Neural cell (in vitro differentiated cells): ENCODE results near the gene CEP72. TPM values are rescaled to one million over a fixed set of nuclear protein-coding genes. Genes with fewer than 3 reads are reported as not detected.

Experiments
- H2AFZ ChIP-seq: fragments of 200-600, 300-800 bp; sonication (generic), shearing (Covaris generic); 2 replicates; pipeline ENCODE4 v1.6.0; 2014; ENCODE audit warnings: low read depth, mild to moderate bottlenecking, antibody characterized with exemption, low read length, moderate library complexity
- H3F3A ChIP-seq: fragments of 200-600 bp; shearing (Covaris generic); 2 replicates; pipeline ENCODE4 v1.6.1; 2016; ENCODE audit warnings: mild to moderate bottlenecking, moderate library complexity, mixed read lengths, antibody characterized with exemption, low read length; ENCODE audit not compliant: insufficient read depth, poor library complexity, severe bottlenecking
- H3K27ac ChIP-seq: fragments of 200-600, 300-800 bp; sonication (generic), shearing (Covaris generic); 2 replicates; pipeline ENCODE4 v1.5.1; 2014; ENCODE audit warnings: mild to moderate bottlenecking, low read length, moderate library complexity
- H3K27me3 ChIP-seq: fragments of 300-800, 200-600 bp; sonication (generic), shearing (Covaris generic); 2 replicates; pipeline ENCODE4 v1.6.0; 2014; ENCODE audit warnings: mild to moderate bottlenecking, low read depth, low read length, moderate library complexity; ENCODE audit not compliant: insufficient read depth
- H3K36me3 ChIP-seq: fragments of 300-800, 200-600 bp; sonication (generic), shearing (Covaris generic); 2 replicates; pipeline ENCODE4 v1.5.1; 2014; ENCODE audit warnings: mild to moderate bottlenecking, antibody characterized with exemption, low read length, moderate library complexity; ENCODE audit not compliant: insufficient read depth
- H3K4me2 ChIP-seq: fragments of 300-800, 200-600 bp; sonication (generic), shearing (Covaris generic); 2 replicates; pipeline ENCODE4 v1.6.0; 2014; ENCODE audit warnings: mild to moderate bottlenecking, low read length
- H3K4me3 ChIP-seq: fragments of 300-800, 200-600 bp; sonication (generic), shearing (Covaris generic); 2 replicates; pipeline ENCODE4 v1.5.1; 2014; ENCODE audit warnings: mild to moderate bottlenecking, low read length, moderate library complexity
- H3K79me2 ChIP-seq: fragments of 200-600 bp; shearing (Covaris generic); replicated peaks from 2 replicates; pipeline ENCODE4 v1.6.0; 2014; ENCODE audit warnings: mild to moderate bottlenecking, low read length, moderate library complexity; ENCODE audit not compliant: insufficient read depth
- H3K9ac ChIP-seq: fragments of 300-800, 200-600 bp; sonication (generic), shearing (Covaris generic); 2 replicates; pipeline ENCODE4 v1.6.1; 2016; ENCODE audit warnings: mild to moderate bottlenecking, low read length, mixed read lengths
- H3K9me2 ChIP-seq: fragments of 200-600 bp; shearing (Covaris generic); 2 replicates; pipeline ENCODE4 v1.6.1; 2016; ENCODE audit warnings: mild to moderate bottlenecking, low read length, mixed read lengths; ENCODE audit not compliant: insufficient read depth
- H3K9me3 ChIP-seq: fragments of 200-600, 300-800 bp; sonication (generic), shearing (Covaris generic); 2 replicates; pipeline ENCODE4 v1.6.1; 2016; ENCODE audit warnings: mild to moderate bottlenecking, mixed run types, low read length, moderate library complexity, mixed read lengths
- H4K20me1 ChIP-seq: fragments of 200-600 bp; shearing (Covaris generic); 2 replicates; pipeline ENCODE4 v1.6.1; 2016; ENCODE audit warnings: mild to moderate bottlenecking, mixed run types; ENCODE audit not compliant: insufficient read depth
- EP300 ChIP-seq: fragments of 450-650 bp; conservative IDR thresholded peaks from 2 replicates; pipeline ENCODE4 v1.6.1; 2014; ENCODE audit warnings: antibody characterized with exemption, mild to moderate bottlenecking, moderate library complexity; ENCODE audit not compliant: poor library complexity, severe bottlenecking
- EZH2 ChIP-seq: fragments of 200-600, 300-800 bp; shearing (Covaris generic), sonication (generic); IDR thresholded peaks from 2 replicates; pipeline ENCODE4 v1.6.1; 2014; ENCODE audit warnings: antibody characterized with exemption, low read length, borderline replicate concordance, mild to moderate bottlenecking; ENCODE audit not compliant: insufficient read depth, poor library complexity, severe bottlenecking
- MXI1 ChIP-seq: fragments of 450-650 bp; conservative IDR thresholded peaks from 2 replicates; pipeline ENCODE4 v1.6.1; 2014; ENCODE audit warnings: antibody characterized with exemption, mild to moderate bottlenecking; ENCODE audit not compliant: poor library complexity, severe bottlenecking
- POLR2AphosphoS5 ChIP-seq: IDR thresholded peaks from 2 replicates; pipeline ENCODE4 v1.6.1; 2012
- RAD21 ChIP-seq: fragments of 450-650 bp; conservative IDR thresholded peaks from 2 replicates; pipeline ENCODE4 v1.6.1; 2014; ENCODE audit warnings: antibody characterized with exemption, mild to moderate bottlenecking, moderate library complexity
- SMC3 ChIP-seq: fragments of 450-650 bp; conservative IDR thresholded peaks from 2 replicates; pipeline ENCODE4 v1.6.1; 2014; ENCODE audit warnings: antibody characterized with exemption, mild to moderate bottlenecking, moderate library complexity; ENCODE audit not compliant: poor library complexity
- TAF1 ChIP-seq: IDR thresholded peaks from 2 replicates; pipeline ENCODE4 v1.6.1; 2012; ENCODE audit warnings: low read depth
- polyA plus RNA-seq: library from polyadenylated mRNA; depleted of rRNA; stranded (reverse); fragments of >200 nt; gene quantifications from 2 replicates; pipeline ENCODE4 v1.2.3, GENCODE V29; 2014
- TF ChIP-seq, protein P1 (sequence below): IDR thresholded peaks from 2 replicates; pipeline ENCODE4 v1.6.1; 2012; ENCODE audit warnings: borderline replicate concordance
- TF ChIP-seq, protein P2 (sequence below): fragments of 450-650 bp; IDR thresholded peaks from 2 replicates; pipeline ENCODE4 v1.5.1; 2014; ENCODE audit warnings: antibody characterized with exemption, mild to moderate bottlenecking, moderate library complexity; ENCODE audit not compliant: poor library complexity, severe bottlenecking

Gene CEP72
- polyA plus RNA-seq, 1 donor from 2014 or later: 5.9 TPM

DNA sequence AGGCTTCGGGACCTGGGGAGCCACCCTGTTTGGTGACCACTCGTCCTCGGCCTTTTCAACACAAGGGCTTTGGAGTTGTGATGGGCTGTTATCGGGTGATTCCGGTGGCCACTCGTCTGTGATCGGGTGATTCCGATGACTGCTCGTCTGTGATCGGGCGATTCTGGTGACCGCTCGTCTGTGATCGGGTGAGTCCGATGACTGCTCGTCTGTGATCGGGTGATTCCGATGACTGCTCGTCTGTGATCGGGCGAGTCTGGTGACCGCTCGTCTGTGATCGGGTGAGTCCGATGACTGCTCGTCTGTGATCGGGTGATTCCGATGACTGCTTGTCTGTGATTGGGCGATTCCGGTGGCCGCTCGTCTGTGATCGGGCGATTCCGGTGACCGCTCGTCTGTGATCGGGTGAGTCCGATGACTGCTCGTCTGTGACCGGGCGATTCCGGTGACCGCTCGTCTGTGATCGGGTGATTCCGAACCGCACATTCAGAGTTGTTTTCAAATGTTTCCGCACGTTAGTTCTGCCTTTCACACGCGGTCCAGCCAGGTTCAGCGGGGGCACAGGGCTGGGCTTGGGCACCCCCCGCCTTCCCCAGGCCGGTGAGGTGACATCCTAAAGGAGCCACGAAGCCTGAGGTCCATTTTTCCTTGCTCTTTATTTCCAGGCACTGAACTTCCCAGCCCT lies 50.8 kb downstream of the CEP72 start:
- H3K36me3 ChIP-seq: peaks cover 8% of the 10 kb centered on the region
- no peak overlapping the region for H2AFZ ChIP-seq
- H4K20me1 ChIP-seq: no peaks in the 10 kb centered on the region
- H3K9me2 ChIP-seq: no peaks in the 10 kb centered on the region
- no peaks in the 10 kb centered on the region for H3K27me3 ChIP-seq
- no peaks in the 10 kb centered on the region for H3K79me2 ChIP-seq
- H3K4me2 ChIP-seq: no peak overlapping the region
- H3K9ac ChIP-seq: no peak overlapping the region
- H3F3A ChIP-seq: no peaks in the 10 kb centered on the region
- peaks cover 6% of the 10 kb centered on the region for H3K9me3 ChIP-seq
- no peak overlapping the region for H3K4me3 ChIP-seq
- TF ChIP-seq TAF1 (no peak), POLR2AphosphoS5 (no peak), SMC3 (no peak), EP300 (no peak), MXI1 (no peak), EZH2 (no peak), RAD21 (no peak)
- TF ChIP-seq, protein P1, sequence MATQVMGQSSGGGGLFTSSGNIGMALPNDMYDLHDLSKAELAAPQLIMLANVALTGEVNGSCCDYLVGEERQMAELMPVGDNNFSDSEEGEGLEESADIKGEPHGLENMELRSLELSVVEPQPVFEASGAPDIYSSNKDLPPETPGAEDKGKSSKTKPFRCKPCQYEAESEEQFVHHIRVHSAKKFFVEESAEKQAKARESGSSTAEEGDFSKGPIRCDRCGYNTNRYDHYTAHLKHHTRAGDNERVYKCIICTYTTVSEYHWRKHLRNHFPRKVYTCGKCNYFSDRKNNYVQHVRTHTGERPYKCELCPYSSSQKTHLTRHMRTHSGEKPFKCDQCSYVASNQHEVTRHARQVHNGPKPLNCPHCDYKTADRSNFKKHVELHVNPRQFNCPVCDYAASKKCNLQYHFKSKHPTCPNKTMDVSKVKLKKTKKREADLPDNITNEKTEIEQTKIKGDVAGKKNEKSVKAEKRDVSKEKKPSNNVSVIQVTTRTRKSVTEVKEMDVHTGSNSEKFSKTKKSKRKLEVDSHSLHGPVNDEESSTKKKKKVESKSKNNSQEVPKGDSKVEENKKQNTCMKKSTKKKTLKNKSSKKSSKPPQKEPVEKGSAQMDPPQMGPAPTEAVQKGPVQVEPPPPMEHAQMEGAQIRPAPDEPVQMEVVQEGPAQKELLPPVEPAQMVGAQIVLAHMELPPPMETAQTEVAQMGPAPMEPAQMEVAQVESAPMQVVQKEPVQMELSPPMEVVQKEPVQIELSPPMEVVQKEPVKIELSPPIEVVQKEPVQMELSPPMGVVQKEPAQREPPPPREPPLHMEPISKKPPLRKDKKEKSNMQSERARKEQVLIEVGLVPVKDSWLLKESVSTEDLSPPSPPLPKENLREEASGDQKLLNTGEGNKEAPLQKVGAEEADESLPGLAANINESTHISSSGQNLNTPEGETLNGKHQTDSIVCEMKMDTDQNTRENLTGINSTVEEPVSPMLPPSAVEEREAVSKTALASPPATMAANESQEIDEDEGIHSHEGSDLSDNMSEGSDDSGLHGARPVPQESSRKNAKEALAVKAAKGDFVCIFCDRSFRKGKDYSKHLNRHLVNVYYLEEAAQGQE: no peak
- TF ChIP-seq, protein P2, sequence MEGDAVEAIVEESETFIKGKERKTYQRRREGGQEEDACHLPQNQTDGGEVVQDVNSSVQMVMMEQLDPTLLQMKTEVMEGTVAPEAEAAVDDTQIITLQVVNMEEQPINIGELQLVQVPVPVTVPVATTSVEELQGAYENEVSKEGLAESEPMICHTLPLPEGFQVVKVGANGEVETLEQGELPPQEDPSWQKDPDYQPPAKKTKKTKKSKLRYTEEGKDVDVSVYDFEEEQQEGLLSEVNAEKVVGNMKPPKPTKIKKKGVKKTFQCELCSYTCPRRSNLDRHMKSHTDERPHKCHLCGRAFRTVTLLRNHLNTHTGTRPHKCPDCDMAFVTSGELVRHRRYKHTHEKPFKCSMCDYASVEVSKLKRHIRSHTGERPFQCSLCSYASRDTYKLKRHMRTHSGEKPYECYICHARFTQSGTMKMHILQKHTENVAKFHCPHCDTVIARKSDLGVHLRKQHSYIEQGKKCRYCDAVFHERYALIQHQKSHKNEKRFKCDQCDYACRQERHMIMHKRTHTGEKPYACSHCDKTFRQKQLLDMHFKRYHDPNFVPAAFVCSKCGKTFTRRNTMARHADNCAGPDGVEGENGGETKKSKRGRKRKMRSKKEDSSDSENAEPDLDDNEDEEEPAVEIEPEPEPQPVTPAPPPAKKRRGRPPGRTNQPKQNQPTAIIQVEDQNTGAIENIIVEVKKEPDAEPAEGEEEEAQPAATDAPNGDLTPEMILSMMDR: no peak
- H3K27ac ChIP-seq: no peak overlapping the region

DNA sequence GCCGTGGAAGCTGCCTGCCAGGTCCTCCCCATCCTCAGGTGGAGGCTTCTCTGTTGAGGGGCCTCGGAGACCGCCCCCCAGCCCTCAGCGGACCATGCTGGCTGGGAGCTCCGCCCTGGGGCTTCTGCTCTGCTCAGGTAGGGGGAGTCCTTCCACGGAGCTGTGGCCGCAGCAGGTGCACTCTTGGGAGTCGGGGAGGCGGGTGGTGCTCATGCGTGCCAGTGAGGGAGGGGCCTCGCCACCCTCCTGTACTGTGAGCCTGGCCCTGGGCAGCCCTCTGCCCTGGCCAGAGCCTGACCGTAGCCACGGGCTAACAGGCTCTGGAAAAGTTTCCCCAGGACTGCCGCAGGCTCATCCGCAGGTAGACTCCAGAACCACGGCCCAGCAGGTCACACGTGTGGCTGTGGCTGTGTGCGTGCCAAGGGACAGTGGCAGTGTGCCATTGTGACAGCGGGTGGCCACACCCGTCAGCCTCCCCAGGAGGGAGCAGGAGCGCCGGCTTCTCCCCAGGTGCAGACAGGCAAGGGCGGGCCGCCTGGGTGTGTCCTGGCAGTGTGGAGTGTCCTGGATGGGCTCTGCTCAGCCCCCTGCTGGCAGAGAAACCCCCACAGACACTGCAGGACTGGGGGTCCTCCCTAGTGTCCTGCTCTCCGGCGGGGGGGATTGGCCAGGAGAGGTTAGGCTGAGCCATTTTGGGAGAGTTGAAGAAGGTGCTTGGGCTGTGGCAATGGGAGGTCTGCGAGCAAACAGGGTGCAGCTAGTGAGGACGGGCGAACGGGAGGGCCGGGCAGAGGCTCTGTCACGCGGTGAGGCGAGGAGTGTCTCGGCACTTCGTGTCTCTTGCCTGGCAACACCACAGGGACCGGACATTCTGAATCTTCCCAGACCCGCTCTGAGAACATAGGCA lies 51.5 kb downstream of the CEP72 start:
- H3F3A ChIP-seq: no peaks in the 10 kb centered on the region
- H3K79me2 ChIP-seq: no peaks in the 10 kb centered on the region
- H3K27me3 ChIP-seq: no peaks in the 10 kb centered on the region
- H3K4me3 ChIP-seq: no peak overlapping the region
- no peak overlapping the region for H3K4me2 ChIP-seq
- H3K9me2 ChIP-seq: no peaks in the 10 kb centered on the region
- H4K20me1 ChIP-seq: no peaks in the 10 kb centered on the region
- H3K27ac ChIP-seq: no peak overlapping the region
- no peak overlapping the region for H3K9ac ChIP-seq
- H2AFZ ChIP-seq: no peak overlapping the region
- peaks cover 4% of the 10 kb centered on the region for H3K36me3 ChIP-seq
- H3K9me3 ChIP-seq: peaks cover 4% of the 10 kb centered on the region
- TF ChIP-seq MXI1 (no peak), TAF1 (no peak), EP300 (no peak)
